ENCODE data around the gene MYRFL.

Gene MYRFL

DNA sequence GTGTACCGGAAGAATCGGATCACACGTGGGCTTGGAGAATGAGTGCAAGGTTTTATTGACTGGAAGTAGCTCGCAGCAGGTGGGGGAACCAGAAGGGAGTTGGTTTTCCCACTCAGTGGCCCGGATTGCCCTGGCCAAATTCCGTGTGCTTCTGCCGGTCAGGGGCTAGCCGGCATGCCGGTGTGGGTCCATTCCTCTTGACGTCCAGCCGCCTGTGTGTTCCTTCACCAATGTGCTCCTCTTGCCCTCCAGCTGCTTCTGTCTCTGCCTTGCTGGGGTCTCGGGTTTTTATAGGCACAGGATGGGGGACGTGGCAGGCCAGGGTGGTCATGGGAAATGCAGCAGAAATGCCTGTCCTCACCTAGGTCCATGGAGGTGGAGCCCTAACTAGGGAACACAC lies 11.0 kb downstream of the MYRFL start:
- no peak overlapping the region for H3K4me2 ChIP-seq (ENCODE audit: insufficient read depth, low read length)
- no peaks in the 10 kb centered on the region for H3K36me3 ChIP-seq (ENCODE audit: insufficient read depth, low read length)
- H3K27ac ChIP-seq (ENCODE audit: low read length): no peak overlapping the region
- no peaks in the 10 kb centered on the region for H3K9me3 ChIP-seq (ENCODE audit: insufficient read depth, low read length, severe bottlenecking)
- no peak for ATAC-seq (ENCODE audit: insufficient read depth, low read depth)
- no peak for TF ChIP-seq EZH2 (IDR thresholded peaks at IDR 0.05; ENCODE audit: borderline replicate concordance, low read depth, low read length, severe bottlenecking)
- TF ChIP-seq CTCF (IDR thresholded peaks at IDR 0.05; ENCODE audit: borderline replicate concordance, extremely low read depth, low read length, poor library complexity, severe bottlenecking): no peak
- H3K9ac ChIP-seq (ENCODE audit: low read depth, low read length): no peak overlapping the region
- H3K79me2 ChIP-seq (ENCODE audit: insufficient read depth, low read length): no peaks in the 10 kb centered on the region
- DNase-seq: no peak
- H4K20me1 ChIP-seq (ENCODE audit: insufficient read depth, low read length): no peaks in the 10 kb centered on the region
- no peaks in the 10 kb centered on the region for H3K4me1 ChIP-seq (ENCODE audit: insufficient read depth, low read length)
- H3K27me3 ChIP-seq (ENCODE audit: insufficient read depth, low read length, poor library complexity): peaks cover 3% of the 10 kb centered on the region
- H2AFZ ChIP-seq (ENCODE audit: low read depth, low read length): no peak overlapping the region
- no peak overlapping the region for H3K4me3 ChIP-seq (ENCODE audit: low read depth in 1 of 2, low read length in 2 of 2)

- Histone ChIP-seq H2AFZ (ENCODE audit: low read depth, low read length) (no peak overlapping the region), H4K20me1 (ENCODE audit: insufficient read depth, low read length) (no peaks in the 10 kb centered on the region), H3K9me3 (ENCODE audit: insufficient read depth, low read length, severe bottlenecking) (no peaks in the 10 kb centered on the region), H3K4me3 (ENCODE audit: low read depth in 1 of 2, low read length in 2 of 2) (no peak overlapping the region), H3K4me1 (ENCODE audit: insufficient read depth, low read length) (no peaks in the 10 kb centered on the region), H3K79me2 (ENCODE audit: insufficient read depth, low read length) (no peaks in the 10 kb centered on the region), H3K4me2 (ENCODE audit: insufficient read depth, low read length) (no peak overlapping the region), H3K27ac (ENCODE audit: low read length) (no peak overlapping the region), H3K27me3 (ENCODE audit: insufficient read depth, low read length, poor library complexity) (peaks cover 3% of the 10 kb centered on the region), H3K36me3 (ENCODE audit: insufficient read depth, low read length) (no peaks in the 10 kb centered on the region), H3K9ac (ENCODE audit: low read depth, low read length) (no peak overlapping the region)
- TF ChIP-seq CTCF (IDR thresholded peaks at IDR 0.05; ENCODE audit: borderline replicate concordance, extremely low read depth, low read length, poor library complexity, severe bottlenecking): no peak
- TF ChIP-seq EZH2 (IDR thresholded peaks at IDR 0.05; ENCODE audit: borderline replicate concordance, low read depth, low read length, severe bottlenecking): no peak
- DNase-seq (no peak), ATAC-seq (ENCODE audit: insufficient read depth, low read depth) (no peak)
These were observed 12.2 kb downstream of the MYRFL start for GRCh38 chr12:69837191-69837590.

GRCh38 chr12:69837657-69838415 lies 12.8 kb downstream of the MYRFL start:
- Histone ChIP-seq H3K4me1 (ENCODE audit: insufficient read depth, low read length) (no peaks in the 10 kb centered on the region), H3K27me3 (ENCODE audit: insufficient read depth, low read length, poor library complexity) (peaks cover 3% of the 10 kb centered on the region), H2AFZ (ENCODE audit: low read depth, low read length) (no peak overlapping the region), H3K27ac (ENCODE audit: low read length) (no peak overlapping the region), H3K9ac (ENCODE audit: low read depth, low read length) (no peak overlapping the region), H3K4me3 (ENCODE audit: low read depth in 1 of 2, low read length in 2 of 2) (no peak overlapping the region), H3K36me3 (ENCODE audit: insufficient read depth, low read length) (no peaks in the 10 kb centered on the region), H4K20me1 (ENCODE audit: insufficient read depth, low read length) (no peaks in the 10 kb centered on the region), H3K79me2 (ENCODE audit: insufficient read depth, low read length) (no peaks in the 10 kb centered on the region), H3K9me3 (ENCODE audit: insufficient read depth, low read length, severe bottlenecking) (no peaks in the 10 kb centered on the region), H3K4me2 (ENCODE audit: insufficient read depth, low read length) (no peak overlapping the region)
- ATAC-seq (ENCODE audit: insufficient read depth, low read depth): no peak
- no peak for DNase-seq
- no peak for TF ChIP-seq EZH2 (IDR thresholded peaks at IDR 0.05; ENCODE audit: borderline replicate concordance, low read depth, low read length, severe bottlenecking)
- no peak for TF ChIP-seq CTCF (IDR thresholded peaks at IDR 0.05; ENCODE audit: borderline replicate concordance, extremely low read depth, low read length, poor library complexity, severe bottlenecking)

Data from DND-41 (cell line).